GM18861 (cell line): Measurements from ENCODE around the gene AGBL1.
"Not testable (repeated sequence)": the region's sequence is repeated elsewhere in the genome, so short reads cannot be mapped to it uniquely, and the experiment has no call there.

Source experiments
- ATAC-seq: cut with Tn5 transposase; IDR thresholded peaks from one replicate; pipeline ENCODE4 v1.9.1; 2021; ENCODE audit not compliant: unreplicated experiment

Gene AGBL1

GRCh38 chr15:87034886-87035285 is 955.2 kb downstream of the AGBL1 start:
- no peak for ATAC-seq

DNA sequence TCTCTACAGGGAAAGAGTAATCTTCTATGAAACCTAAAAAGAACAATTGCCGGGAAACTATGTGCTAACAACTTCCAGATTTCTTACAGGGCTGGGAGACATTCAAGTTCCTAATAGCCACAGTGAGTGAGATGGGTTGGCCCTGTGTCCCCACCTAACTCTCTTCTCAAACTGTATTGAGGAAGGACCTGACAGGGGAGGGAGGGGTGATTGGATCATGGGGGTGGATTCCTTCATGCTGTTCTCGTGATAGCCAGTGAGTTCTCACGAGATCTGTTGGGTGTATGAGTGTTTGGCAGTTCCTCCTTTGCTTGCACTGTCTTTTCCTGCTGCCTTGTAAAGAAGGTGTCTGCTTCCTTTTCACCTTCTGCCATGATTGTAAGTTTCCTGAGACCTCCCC is 958.7 kb downstream of the AGBL1 start:
- ATAC-seq = no peak

- ATAC-seq = not testable (repeated sequence)
Observed at GRCh38 chr15:87042619-87043018, 962.9 kb downstream of the AGBL1 start.

GRCh38 chr15:87045746-87046145 is 966.1 kb downstream of the AGBL1 start:
- no peak for ATAC-seq

GRCh38 chr15:87047203-87047965 is 967.7 kb downstream of the AGBL1 start:
- ATAC-seq = no peak
